B cell (primary cell): Measurements from ENCODE around the gene FAAH.

ENCODE experiments used
- EZH2 ChIP-seq: IDR thresholded peaks from 2 replicates; pipeline ENCODE4 v1.6.1; 2012; ENCODE audit warnings: borderline replicate concordance, low read depth, mild to moderate bottlenecking, moderate library complexity, low read length; ENCODE audit not compliant: insufficient read depth, poor library complexity, severe bottlenecking
- TF ChIP-seq, protein P1 (sequence below): fragments of 200-600 bp; IDR thresholded peaks from one replicate; pipeline ENCODE4 v1.8.0; 2022; ENCODE audit warnings: antibody characterized with exemption, mild to moderate bottlenecking

DNA sequence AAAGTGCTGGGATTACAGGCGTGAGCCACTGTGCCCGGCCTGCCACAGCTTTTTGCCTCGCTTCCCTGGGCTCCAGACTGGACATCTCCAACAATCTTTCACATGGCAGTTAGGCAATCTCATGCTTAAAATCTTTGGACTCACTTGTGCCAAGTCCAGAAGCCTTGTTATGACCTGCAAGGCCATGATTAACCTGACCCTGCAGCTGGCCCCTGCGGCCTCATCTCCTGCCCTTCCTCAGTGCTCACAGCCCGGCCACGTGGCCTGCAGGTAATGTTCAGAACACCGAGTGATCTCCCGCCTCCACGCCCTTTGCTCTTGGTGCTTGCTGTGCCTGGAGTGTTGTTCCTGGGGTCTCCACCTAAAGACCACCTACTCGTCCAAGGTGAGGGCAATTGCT lies 24.9 kb downstream of the FAAH start:
- TF ChIP-seq, protein P1, sequence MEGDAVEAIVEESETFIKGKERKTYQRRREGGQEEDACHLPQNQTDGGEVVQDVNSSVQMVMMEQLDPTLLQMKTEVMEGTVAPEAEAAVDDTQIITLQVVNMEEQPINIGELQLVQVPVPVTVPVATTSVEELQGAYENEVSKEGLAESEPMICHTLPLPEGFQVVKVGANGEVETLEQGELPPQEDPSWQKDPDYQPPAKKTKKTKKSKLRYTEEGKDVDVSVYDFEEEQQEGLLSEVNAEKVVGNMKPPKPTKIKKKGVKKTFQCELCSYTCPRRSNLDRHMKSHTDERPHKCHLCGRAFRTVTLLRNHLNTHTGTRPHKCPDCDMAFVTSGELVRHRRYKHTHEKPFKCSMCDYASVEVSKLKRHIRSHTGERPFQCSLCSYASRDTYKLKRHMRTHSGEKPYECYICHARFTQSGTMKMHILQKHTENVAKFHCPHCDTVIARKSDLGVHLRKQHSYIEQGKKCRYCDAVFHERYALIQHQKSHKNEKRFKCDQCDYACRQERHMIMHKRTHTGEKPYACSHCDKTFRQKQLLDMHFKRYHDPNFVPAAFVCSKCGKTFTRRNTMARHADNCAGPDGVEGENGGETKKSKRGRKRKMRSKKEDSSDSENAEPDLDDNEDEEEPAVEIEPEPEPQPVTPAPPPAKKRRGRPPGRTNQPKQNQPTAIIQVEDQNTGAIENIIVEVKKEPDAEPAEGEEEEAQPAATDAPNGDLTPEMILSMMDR = no peak
- TF ChIP-seq EZH2 = no peak
